ENCODE measurements around the gene LSG1. TPM values are rescaled to one million over a fixed set of nuclear protein-coding genes. Genes with fewer than 3 reads are reported as not detected.

LSG1 gene
- total RNA-seq, 1 donor from 2014 or later: 60.2 TPM

GRCh38 chr3:194691481-194692283 lies 19.7 kb upstream of the LSG1 start:
- DNase-seq: no peak
- H3K4me1 Mint-ChIP-seq: peaks cover 20% of the 10 kb centered on the region
- no peaks in the 10 kb centered on the region for H3K9me3 Mint-ChIP-seq
- H3K27me3 Mint-ChIP-seq: peaks cover 44% of the 10 kb centered on the region
- H3K4me3 Mint-ChIP-seq: no peak overlapping the region
- peaks cover 2% of the 10 kb centered on the region for H3K36me3 Mint-ChIP-seq (ENCODE audit: low read depth)
- no peak overlapping the region for H3K27ac Mint-ChIP-seq
- intact Hi-C loops (cut with micrococcal nuclease): no loop called here

GRCh38 chr3:194690501-194691372 lies 18.7 kb upstream of the LSG1 start:
- no peaks in the 10 kb centered on the region for H3K9me3 Mint-ChIP-seq
- H3K27ac Mint-ChIP-seq: no peak overlapping the region
- H3K27me3 Mint-ChIP-seq: peaks cover 41% of the 10 kb centered on the region
- no peak for DNase-seq
- peaks cover 2% of the 10 kb centered on the region for H3K36me3 Mint-ChIP-seq (ENCODE audit: low read depth)
- intact Hi-C loops (cut with micrococcal nuclease): no loop called here
- H3K4me1 Mint-ChIP-seq: peaks cover 25% of the 10 kb centered on the region
- H3K4me3 Mint-ChIP-seq: no peak overlapping the region

GRCh38 chr3:194689493-194689944 lies 17.5 kb upstream of the LSG1 start:
- Mint-ChIP-seq H3K27ac (no peak overlapping the region), H3K36me3 (ENCODE audit: low read depth) (peaks cover 2% of the 10 kb centered on the region), H3K4me1 (peaks cover 33% of the 10 kb centered on the region), H3K27me3 (peaks cover 44% of the 10 kb centered on the region), H3K9me3 (no peaks in the 10 kb centered on the region), H3K4me3 (peak overlapping the region; percentile 26)
- intact Hi-C loops (cut with micrococcal nuclease): loop anchor here (5.0 to 10.0 kb wide), 3 partner anchors 215 to 753 kb away; partner anchors contain the start of genes ACAP2 and HES1
- DNase-seq: no peak

- H3K36me3 Mint-ChIP-seq (ENCODE audit: low read depth): peaks cover 2% of the 10 kb centered on the region
- H3K4me1 Mint-ChIP-seq: peaks cover 38% of the 10 kb centered on the region
- peak overlapping the region; percentile 26 for H3K4me3 Mint-ChIP-seq
- DNase-seq: no peak
- H3K9me3 Mint-ChIP-seq: no peaks in the 10 kb centered on the region
- intact Hi-C loops (cut with micrococcal nuclease): loop anchor here (5.0 to 10.0 kb wide), 3 partner anchors 216 to 753 kb away; partner anchors contain the start of genes ACAP2 and HES1
- no peak overlapping the region for H3K27ac Mint-ChIP-seq
- peaks cover 49% of the 10 kb centered on the region for H3K27me3 Mint-ChIP-seq
These were observed 17.0 kb upstream of the LSG1 start for GRCh38 chr3:194688946-194689345.

GRCh38 chr3:194688200-194688740 lies 16.3 kb upstream of the LSG1 start:
- Mint-ChIP-seq H3K27me3 (peaks cover 53% of the 10 kb centered on the region), H3K9me3 (no peaks in the 10 kb centered on the region), H3K27ac (no peak overlapping the region), H3K4me1 (peaks cover 40% of the 10 kb centered on the region), H3K36me3 (ENCODE audit: low read depth) (peaks cover 2% of the 10 kb centered on the region), H3K4me3 (peak overlapping the region; percentile 26)
- no peak for DNase-seq
- intact Hi-C loops (cut with micrococcal nuclease): loop anchor here (5.0 to 10.0 kb wide), 3 partner anchors 217 to 754 kb away; partner anchors contain the start of genes ACAP2 and HES1

GRCh38 chr3:194687638-194688199 lies 15.7 kb upstream of the LSG1 start:
- Mint-ChIP-seq H3K36me3 (ENCODE audit: low read depth) (peaks cover 2% of the 10 kb centered on the region), H3K27me3 (peaks cover 54% of the 10 kb centered on the region), H3K4me1 (peaks cover 44% of the 10 kb centered on the region), H3K4me3 (peak overlapping the region; percentile 83), H3K27ac (peak overlapping the region; percentile 70), H3K9me3 (no peaks in the 10 kb centered on the region)
- intact Hi-C loops (cut with micrococcal nuclease): loop anchor here (5.0 to 10.0 kb wide), 3 partner anchors 217 to 755 kb away; partner anchors contain the start of genes ACAP2 and HES1
- peak; percentile 92 for DNase-seq

- DNase-seq: peak; percentile 75
- Mint-ChIP-seq H3K27me3 (peaks cover 56% of the 10 kb centered on the region), H3K27ac (peak overlapping the region; percentile 70), H3K4me3 (peak overlapping the region; percentile 83), H3K4me1 (peaks cover 51% of the 10 kb centered on the region), H3K36me3 (ENCODE audit: low read depth) (peaks cover 2% of the 10 kb centered on the region), H3K9me3 (no peaks in the 10 kb centered on the region)
- intact Hi-C loops (cut with micrococcal nuclease): loop anchor here (5.0 to 10.0 kb wide), 3 partner anchors 218 to 755 kb away; partner anchors contain the start of genes ACAP2 and HES1
These were observed 15.0 kb upstream of the LSG1 start for GRCh38 chr3:194686816-194687637.

- Mint-ChIP-seq H3K4me3 (peak overlapping the region; percentile 83), H3K27ac (peak overlapping the region; percentile 1), H3K36me3 (ENCODE audit: low read depth) (peaks cover 2% of the 10 kb centered on the region), H3K9me3 (no peaks in the 10 kb centered on the region), H3K27me3 (peaks cover 53% of the 10 kb centered on the region), H3K4me1 (peaks cover 51% of the 10 kb centered on the region)
- intact Hi-C loops (cut with micrococcal nuclease): loop anchor here (5.0 to 10.0 kb wide), 3 partner anchors 218 to 756 kb away; partner anchors contain the start of genes ACAP2 and HES1
- peak; percentile 71 for DNase-seq
These were observed 14.4 kb upstream of the LSG1 start for GRCh38 chr3:194686414-194686815.

GRCh38 chr3:194685718-194686413 lies 13.9 kb upstream of the LSG1 start, which contains the start of gene FAM43A:
FAM43A (plus strand) TSS chr3:194685883; CDS start chr3:194686827, 944 bp downstream.
- intact Hi-C loops (cut with micrococcal nuclease): loop anchor here (1.0 to 10.0 kb wide), 6 partner anchors 11 to 756 kb away; partner anchors contain the start of genes ACAP2 and HES1
- peak; percentile 94 for DNase-seq
- H3K36me3 Mint-ChIP-seq (ENCODE audit: low read depth): peaks cover 2% of the 10 kb centered on the region
- no peaks in the 10 kb centered on the region for H3K9me3 Mint-ChIP-seq
- H3K4me1 Mint-ChIP-seq: peaks cover 53% of the 10 kb centered on the region
- peak within 1 kb of the TSS; percentile 63 for H3K27ac Mint-ChIP-seq
- peak within 1 kb of the TSS; percentile 83 for H3K4me3 Mint-ChIP-seq
- peaks cover 53% of the 10 kb centered on the region for H3K27me3 Mint-ChIP-seq

GRCh38 chr3:194685065-194685717 lies 13.2 kb upstream of the LSG1 start:
- peaks cover 49% of the 10 kb centered on the region for H3K27me3 Mint-ChIP-seq
- no peak for DNase-seq
- intact Hi-C loops (cut with micrococcal nuclease): loop anchor here (1.0 to 10.0 kb wide), 6 partner anchors 10 to 757 kb away; partner anchors contain the start of genes ACAP2 and HES1
- peak overlapping the region; percentile 63 for H3K27ac Mint-ChIP-seq
- peaks cover 55% of the 10 kb centered on the region for H3K4me1 Mint-ChIP-seq
- H3K4me3 Mint-ChIP-seq: peak overlapping the region; percentile 83
- H3K9me3 Mint-ChIP-seq: no peaks in the 10 kb centered on the region
- peaks cover 2% of the 10 kb centered on the region for H3K36me3 Mint-ChIP-seq (ENCODE audit: low read depth)

- no peaks in the 10 kb centered on the region for H3K36me3 Mint-ChIP-seq (ENCODE audit: low read depth)
These were observed 11.4 kb upstream of the LSG1 start for GRCh38 chr3:194683380-194683779.

More at GRCh38 chr3:194683380-194683779, 11.4 kb upstream of the LSG1 start:
- Mint-ChIP-seq H3K4me1 (peaks cover 40% of the 10 kb centered on the region), H3K9me3 (no peaks in the 10 kb centered on the region), H3K4me3 (no peak overlapping the region), H3K27ac (no peak overlapping the region), H3K27me3 (peaks cover 35% of the 10 kb centered on the region)
- DNase-seq: no peak
- intact Hi-C loops (cut with micrococcal nuclease): loop anchor here (5.0 to 10.0 kb wide), 2 partner anchors 221 to 839 kb away; no protein-coding TSS in a partner anchor
